Gastroesophageal sphincter (tissue), 4 donors: ENCODE data around the gene XKR7. TPM values are rescaled to one million over a fixed set of nuclear protein-coding genes. Genes with fewer than 3 reads are reported as not detected.

Source experiments
- ATAC-seq: fragments of 150-250 bp; one replicate; pipeline ENCODE4 v1.9.1; 2016; ENCODE audit warnings: mild to moderate bottlenecking, moderate library complexity
- H3K27ac ChIP-seq, 4 donors: fragments of 200-600 bp; sonication (generic) in 3 of 4; 1 replicate in 3 of 4; 2 replicates in 1 of 4; pipeline ENCODE4 v1.5.1; 2016 to 2019
- H3K27me3 ChIP-seq: fragments of 200-600 bp; sonication (generic); one replicate; pipeline ENCODE4 v1.5.1; 2019
- H3K36me3 ChIP-seq, 2 donors: fragments of 200-600 bp; sonication (generic); one replicate each; pipeline ENCODE4 v1.5.1; 2019; ENCODE audit warnings: control low read depth in 1 of 2
- H3K4me1 ChIP-seq, 3 donors: fragments of 200-600 bp; sonication (generic); 1 replicate in 2 of 3; 2 replicates in 1 of 3; pipeline ENCODE4 v1.5.1; 2016 to 2019; ENCODE audit warnings: control low read depth in 2 of 3
- H3K4me3 ChIP-seq, 2 donors: fragments of 200-600 bp; sonication (generic); one replicate each; pipeline ENCODE4 v1.5.1; 2019; ENCODE audit warnings: mild to moderate bottlenecking in 1 of 2, moderate library complexity in 1 of 2
- H3K9me3 ChIP-seq, 3 donors: fragments of 200-600 bp; sonication (generic); one replicate each; pipeline ENCODE4 v1.5.1; 2017 to 2019; ENCODE audit warnings: control low read depth in 2 of 3
- EP300 ChIP-seq: sonication (generic); formaldehyde crosslinking; IDR thresholded peaks from one replicate; pipeline ENCODE4 v1.6.1; 2017; ENCODE audit warnings: antibody characterized with exemption, mild to moderate bottlenecking
- POLR2A ChIP-seq, 2 donors: fragments of 450-650 bp; IDR thresholded peaks; one replicate each; pipeline ENCODE4 v1.6.1; 2017; ENCODE audit warnings: antibody characterized with exemption in 2 of 2, mild to moderate bottlenecking in 2 of 2, moderate library complexity in 1 of 2
- POLR2AphosphoS5 ChIP-seq: sonication (generic); formaldehyde crosslinking; IDR thresholded peaks from one replicate; pipeline ENCODE4 v1.6.1; 2017; ENCODE audit warnings: antibody characterized with exemption
- WGBS, 2 donors: methylation state at CpG; one replicate each; pipeline ENCODE4 v1.1.5; 2018; ENCODE audit warnings: low coverage in 1 of 2; 5-methylcytosine and 5-hydroxymethylcytosine counted together
- total RNA-seq, 4 donors: library from RNA; depleted of rRNA; stranded (reverse); fragments of >200 nt; gene quantifications; one replicate each; pipeline ENCODE4 v1.1.0, GENCODE V29; 2016
- TF ChIP-seq, protein P1 (sequence below), 4 experiments: fragments of 200-600 bp in 2 of 4; fragments of 450-650 bp in 2 of 4; sonication (generic) in 1 of 4; IDR thresholded peaks; one replicate each; pipeline ENCODE4 v1.5.1; 2017 to 2019; ENCODE audit warnings: antibody characterized with exemption in 4 of 4, mild to moderate bottlenecking in 2 of 4, moderate library complexity in 2 of 4

Gene XKR7
- total RNA-seq, 4 donors from 2014 or later, result 0.04 to 0.07 TPM; not detected in 2

DNA sequence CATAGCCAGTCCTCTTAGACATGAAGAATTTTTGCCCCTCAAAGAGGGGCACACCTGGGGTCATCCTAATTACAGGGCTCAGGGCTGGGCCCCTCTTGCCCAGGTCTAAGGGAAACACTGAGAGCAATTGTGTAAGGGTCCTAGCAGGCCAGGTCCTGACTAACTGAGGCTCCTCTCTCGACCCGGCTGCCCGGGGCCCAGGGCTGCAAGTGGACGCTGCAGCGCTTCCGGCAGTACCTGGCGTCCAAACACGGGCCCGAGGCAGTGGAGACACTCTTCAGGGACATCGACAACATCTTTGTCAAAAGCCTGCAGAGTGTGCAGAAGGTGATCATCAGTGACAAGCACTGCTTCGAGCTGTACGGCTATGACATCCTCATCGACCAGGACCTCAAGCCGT lies 33.5 kb upstream of the XKR7 start:
- Histone ChIP-seq H3K4me1 (no peaks in the 10 kb centered on the region), H3K4me3 (no peak overlapping the region), H3K27ac (no peak overlapping the region), H3K36me3 (no peaks in the 10 kb centered on the region), H3K9me3 (no peaks in the 10 kb centered on the region), H3K27me3 (no peaks in the 10 kb centered on the region)
- no peak for TF ChIP-seq POLR2AphosphoS5
- TF ChIP-seq, protein P1, sequence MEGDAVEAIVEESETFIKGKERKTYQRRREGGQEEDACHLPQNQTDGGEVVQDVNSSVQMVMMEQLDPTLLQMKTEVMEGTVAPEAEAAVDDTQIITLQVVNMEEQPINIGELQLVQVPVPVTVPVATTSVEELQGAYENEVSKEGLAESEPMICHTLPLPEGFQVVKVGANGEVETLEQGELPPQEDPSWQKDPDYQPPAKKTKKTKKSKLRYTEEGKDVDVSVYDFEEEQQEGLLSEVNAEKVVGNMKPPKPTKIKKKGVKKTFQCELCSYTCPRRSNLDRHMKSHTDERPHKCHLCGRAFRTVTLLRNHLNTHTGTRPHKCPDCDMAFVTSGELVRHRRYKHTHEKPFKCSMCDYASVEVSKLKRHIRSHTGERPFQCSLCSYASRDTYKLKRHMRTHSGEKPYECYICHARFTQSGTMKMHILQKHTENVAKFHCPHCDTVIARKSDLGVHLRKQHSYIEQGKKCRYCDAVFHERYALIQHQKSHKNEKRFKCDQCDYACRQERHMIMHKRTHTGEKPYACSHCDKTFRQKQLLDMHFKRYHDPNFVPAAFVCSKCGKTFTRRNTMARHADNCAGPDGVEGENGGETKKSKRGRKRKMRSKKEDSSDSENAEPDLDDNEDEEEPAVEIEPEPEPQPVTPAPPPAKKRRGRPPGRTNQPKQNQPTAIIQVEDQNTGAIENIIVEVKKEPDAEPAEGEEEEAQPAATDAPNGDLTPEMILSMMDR (IDR thresholded peaks at IDR 0.05), result no peak
- no peak for TF ChIP-seq EP300
- TF ChIP-seq POLR2A (IDR thresholded peaks at IDR 0.05), result no peak
- ATAC-seq, result no peak
- 89% methylated on average over 10 of the region's 14 CpGs; no CpG with 5 or more reads in 1 of the 2 donors for WGBS, 2 donors

DNA sequence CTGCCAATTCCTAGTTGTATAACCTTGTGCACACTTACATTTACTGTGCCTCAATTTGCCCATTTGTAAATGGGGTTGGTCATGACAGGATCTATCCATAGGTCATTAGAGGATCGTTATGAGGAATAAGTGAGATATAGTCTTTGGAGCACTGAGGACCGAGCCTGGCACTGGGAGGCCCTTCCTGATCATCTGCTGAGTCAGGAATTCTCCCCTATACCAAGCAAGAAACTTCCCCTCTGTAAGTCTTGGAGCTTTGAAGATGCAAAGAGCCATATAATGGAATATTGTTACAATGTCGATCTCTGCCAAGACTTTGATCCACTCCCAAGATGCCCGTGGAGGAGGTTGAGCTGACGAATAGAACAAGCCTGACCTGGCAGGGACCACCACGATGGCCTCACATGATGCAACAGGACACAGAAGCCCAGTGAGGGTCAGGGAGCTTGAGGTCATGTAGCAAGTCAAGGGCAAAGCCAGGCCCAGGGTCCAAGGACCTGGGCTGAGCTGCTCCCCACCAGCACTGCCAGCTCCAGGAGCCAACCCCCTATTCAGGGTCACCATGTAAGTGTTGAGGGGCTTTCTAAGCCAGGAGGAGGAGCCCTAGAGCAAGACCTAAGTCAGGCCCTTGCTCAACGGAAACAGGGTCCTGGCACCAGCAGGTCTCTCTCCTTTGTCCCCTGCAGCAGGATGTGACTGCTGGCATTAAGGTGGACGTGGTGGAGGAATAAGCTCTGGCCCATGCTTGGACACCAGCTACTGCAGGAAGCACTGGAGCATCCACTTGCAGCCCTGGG lies 32.8 kb upstream of the XKR7 start:
- TF ChIP-seq POLR2A (IDR thresholded peaks at IDR 0.05) (no peak), EP300 (no peak), POLR2AphosphoS5 (no peak)
- TF ChIP-seq, protein P1 (IDR thresholded peaks at IDR 0.05), result no peak
- no peaks in the 10 kb centered on the region for H3K27me3 ChIP-seq
- H3K36me3 ChIP-seq, result no peaks in the 10 kb centered on the region
- ATAC-seq, result no peak
- no peak overlapping the region for H3K4me3 ChIP-seq
- H3K4me1 ChIP-seq, result no peaks in the 10 kb centered on the region
- no peaks in the 10 kb centered on the region for H3K9me3 ChIP-seq
- WGBS, 2 donors, result 20 to 68% methylated on average over 2 to 4 of the region's 8 CpGs
- no peak overlapping the region for H3K27ac ChIP-seq

DNA sequence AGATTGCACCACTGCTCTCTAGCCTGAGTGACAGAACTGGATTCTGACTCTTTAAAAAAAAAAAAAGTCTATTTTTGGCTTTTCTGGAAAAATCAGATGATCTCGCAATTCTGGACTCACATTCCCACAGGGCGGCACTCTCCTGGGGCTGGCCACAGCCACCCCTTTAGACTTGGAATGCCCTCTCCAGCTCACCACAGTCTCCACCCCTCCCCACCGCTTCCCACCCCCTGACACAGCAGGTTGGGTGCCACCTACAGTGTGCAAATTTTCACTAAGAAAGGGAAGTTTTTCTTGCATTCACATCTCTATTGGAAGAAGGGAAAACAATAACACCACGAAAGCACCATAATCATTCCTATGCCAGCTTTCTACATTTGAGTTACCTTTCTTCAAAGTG lies 31.5 kb upstream of the XKR7 start:
- 61 to 64% methylated on average over 4 of the region's 4 CpGs for WGBS, 2 donors
- H3K4me1 ChIP-seq, result no peaks in the 10 kb centered on the region
- H3K9me3 ChIP-seq, result no peaks in the 10 kb centered on the region
- no peak overlapping the region for H3K27ac ChIP-seq
- H3K27me3 ChIP-seq, result no peaks in the 10 kb centered on the region
- no peak overlapping the region for H3K4me3 ChIP-seq
- TF ChIP-seq POLR2A (IDR thresholded peaks at IDR 0.05) (no peak), EP300 (no peak), POLR2AphosphoS5 (no peak)
- TF ChIP-seq, protein P1 (IDR thresholded peaks at IDR 0.05), result no peak
- ATAC-seq, result no peak
- H3K36me3 ChIP-seq, result no peaks in the 10 kb centered on the region

DNA sequence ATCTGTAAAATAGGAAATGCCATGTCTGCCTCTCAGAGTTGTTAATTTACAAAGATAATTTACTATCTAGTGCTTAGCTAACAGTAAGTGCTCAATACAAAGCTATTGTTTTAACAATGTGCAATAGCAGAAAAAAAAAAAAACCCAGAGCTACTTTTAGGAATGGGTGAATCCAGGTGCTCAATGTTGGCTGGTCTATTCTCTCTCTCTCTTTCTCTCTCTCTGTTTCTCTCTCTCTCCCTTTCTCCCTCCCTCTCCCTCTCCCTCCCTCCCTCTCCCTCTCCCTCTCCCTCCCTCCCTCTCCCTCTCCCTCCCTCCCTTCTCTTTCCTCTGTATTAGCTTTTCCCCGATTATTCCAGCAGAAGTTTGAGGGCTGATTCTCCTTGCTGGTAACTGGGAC lies 30.1 kb upstream of the XKR7 start:
- no peak for ATAC-seq
- Histone ChIP-seq H3K36me3 (peaks cover 0 to 5% of the 10 kb centered on the region in 2 donors), H3K4me3 (no peak overlapping the region), H3K27ac (no peak overlapping the region), H3K9me3 (no peaks in the 10 kb centered on the region), H3K4me1 (peaks cover 0 to 8% (median 1%) of the 10 kb centered on the region in 3 donors), H3K27me3 (no peaks in the 10 kb centered on the region)
- 38% methylated on average over 1 of the region's 1 CpG; no CpG with 5 or more reads in 1 of the 2 donors for WGBS, 2 donors
- no peak for TF ChIP-seq POLR2A (IDR thresholded peaks at IDR 0.05)
- no peak for TF ChIP-seq POLR2AphosphoS5
- TF ChIP-seq, protein P1 (IDR thresholded peaks at IDR 0.05), result no peak
- no peak for TF ChIP-seq EP300

DNA sequence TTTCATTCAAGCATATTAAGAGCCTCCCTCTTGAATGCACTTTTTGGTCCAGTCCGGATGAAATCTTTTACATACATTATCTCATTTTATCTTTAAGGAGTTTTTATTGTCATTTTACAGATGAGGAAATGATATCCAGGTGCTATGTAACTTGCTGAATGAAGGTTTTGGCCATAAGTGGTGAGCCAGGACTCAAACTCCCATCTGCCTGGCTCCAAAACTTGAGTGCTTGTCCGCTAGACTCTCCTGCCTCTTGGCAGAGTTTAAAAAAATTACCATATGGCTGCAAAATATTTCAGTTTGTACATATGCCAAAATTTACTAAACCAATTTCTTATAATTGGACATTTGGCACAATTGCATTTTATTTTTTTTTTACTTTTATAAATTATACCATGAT lies 28.3 kb upstream of the XKR7 start:
- 93 to 98% methylated on average over 2 of the region's 2 CpGs for WGBS, 2 donors
- TF ChIP-seq POLR2AphosphoS5 (no peak), POLR2A (IDR thresholded peaks at IDR 0.05) (no peak), EP300 (no peak)
- TF ChIP-seq, protein P1 (IDR thresholded peaks at IDR 0.05), result no peak
- Histone ChIP-seq H3K27ac (no peak overlapping the region), H3K4me1 (peaks cover 2 to 22% (median 10%) of the 10 kb centered on the region in 3 donors), H3K9me3 (no peaks in the 10 kb centered on the region), H3K36me3 (peaks cover 0 to 20% of the 10 kb centered on the region in 2 donors), H3K4me3 (no peak overlapping the region), H3K27me3 (no peaks in the 10 kb centered on the region)
- ATAC-seq, result no peak
